ENCODE data around the gene DGKQ.
A peak's percentile ranks its signal among the peaks of the same experiment; 100 is the strongest.
"Not testable (repeated sequence)": the region's sequence is repeated elsewhere in the genome, so short reads cannot be mapped to it uniquely, and the experiment has no call there.

Gene DGKQ

DNA sequence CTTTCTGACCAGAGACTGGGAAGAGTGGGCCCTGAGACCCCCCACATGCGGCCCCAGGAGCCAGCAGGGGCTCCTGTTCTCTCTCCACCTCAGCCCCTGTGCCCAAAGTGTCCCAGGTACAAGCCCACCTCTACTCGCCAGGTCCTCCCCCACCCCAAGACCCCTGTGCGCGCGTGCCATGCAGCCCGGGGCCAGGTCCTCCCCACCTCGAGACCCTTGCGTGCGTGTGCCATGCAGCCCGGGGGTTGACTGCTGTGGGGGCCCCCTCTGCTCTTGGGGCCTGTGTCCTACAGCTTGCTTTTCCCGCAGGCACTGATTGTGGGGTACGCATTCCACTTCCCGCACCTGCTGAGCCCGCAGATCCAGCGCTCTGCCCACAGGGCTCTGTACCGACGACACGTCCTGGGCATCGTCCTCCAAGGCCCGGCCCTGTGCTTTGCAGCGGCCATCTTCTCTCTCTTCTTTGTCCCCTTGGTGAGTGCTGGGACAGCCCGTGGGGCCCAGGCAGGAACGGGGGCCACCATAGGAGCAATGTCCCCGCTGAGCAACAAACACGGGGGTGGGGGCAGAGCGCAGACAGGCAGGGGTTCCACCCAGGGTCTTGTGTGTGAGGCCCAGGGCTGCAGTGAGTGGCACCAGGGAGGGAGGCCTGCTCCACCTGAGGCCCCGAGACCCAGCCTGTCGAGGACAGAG, 20.3 kb downstream of the DGKQ start:
- no peak for DNase-seq (ENCODE audit: low read depth in 2 of 2, low spot score in 1 of 2)

GRCh38 chr4:951594-952468, 21.5 kb downstream of the DGKQ start:
- DNase-seq (ENCODE audit: low read depth in 2 of 2, low spot score in 1 of 2): no peak

DNA sequence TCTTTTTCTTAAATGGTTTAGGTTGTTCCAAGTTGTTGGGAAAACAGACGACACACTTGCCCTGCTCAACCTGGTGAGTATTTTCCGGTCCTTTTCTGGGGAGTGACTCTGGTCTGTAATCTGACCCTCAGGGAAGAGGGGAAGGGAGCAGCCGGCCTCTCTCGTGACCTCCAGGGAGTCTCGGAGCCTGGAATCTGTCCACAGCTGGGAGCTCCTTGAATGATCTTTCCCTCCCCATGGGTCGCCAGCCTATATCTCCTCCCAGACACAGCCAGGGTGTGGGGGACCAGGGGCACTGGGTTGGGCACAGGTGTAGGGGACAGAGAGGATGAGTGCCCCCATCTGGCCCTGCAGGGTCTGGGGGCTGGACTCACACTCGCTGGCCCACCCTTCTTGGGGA, 22.2 kb downstream of the DGKQ start:
- no peak for DNase-seq (ENCODE audit: low read depth in 2 of 2, low spot score in 1 of 2)

DNA sequence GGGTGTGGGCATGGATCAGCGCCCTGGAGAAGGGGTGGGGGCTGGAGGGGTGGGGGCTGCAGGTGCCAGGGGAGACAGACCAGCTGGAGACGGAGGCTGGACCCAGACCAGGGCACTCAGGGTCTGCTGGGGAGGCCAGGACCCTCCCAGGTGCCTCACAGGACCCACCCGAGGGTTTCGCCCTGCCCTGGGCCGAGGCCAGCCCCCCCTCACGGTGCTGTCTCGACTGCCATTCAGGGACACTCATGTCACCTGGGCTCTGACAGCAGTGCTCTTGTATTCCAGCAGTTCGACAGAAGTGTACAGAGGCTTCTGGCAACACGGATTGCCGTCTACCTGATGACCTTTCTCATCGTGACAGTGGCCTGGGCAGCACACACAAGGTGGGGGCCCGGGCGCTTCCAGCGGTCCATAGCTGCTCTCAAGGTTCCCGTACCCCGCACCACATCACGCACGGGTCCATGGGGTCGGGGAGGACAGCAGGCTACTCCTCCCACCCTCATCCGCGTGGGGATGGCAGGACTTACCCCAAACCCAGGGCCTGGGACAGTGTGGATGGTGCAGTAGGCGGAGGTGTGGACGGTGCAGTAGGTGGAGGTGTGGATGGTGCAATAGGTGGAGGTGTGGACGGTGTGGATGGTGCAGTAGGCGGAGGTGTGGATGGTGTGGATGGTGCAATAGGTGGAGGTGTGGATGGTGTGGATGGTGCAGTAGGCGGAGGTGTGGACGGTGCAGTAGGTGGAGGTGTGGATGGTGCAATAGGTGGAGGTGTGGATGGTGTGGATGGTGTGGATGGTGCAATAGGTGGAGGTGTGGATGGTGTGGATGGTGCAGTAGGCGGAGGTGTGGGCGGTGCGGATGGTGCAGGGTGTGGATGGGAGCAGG, 23.0 kb downstream of the DGKQ start:
- DNase-seq (ENCODE audit: low read depth in 2 of 2, low spot score in 1 of 2): no peak

GRCh38 chr4:949656-950055, 23.7 kb downstream of the DGKQ start:
- no peak for DNase-seq (ENCODE audit: low read depth in 2 of 2, low spot score in 1 of 2)

DNA sequence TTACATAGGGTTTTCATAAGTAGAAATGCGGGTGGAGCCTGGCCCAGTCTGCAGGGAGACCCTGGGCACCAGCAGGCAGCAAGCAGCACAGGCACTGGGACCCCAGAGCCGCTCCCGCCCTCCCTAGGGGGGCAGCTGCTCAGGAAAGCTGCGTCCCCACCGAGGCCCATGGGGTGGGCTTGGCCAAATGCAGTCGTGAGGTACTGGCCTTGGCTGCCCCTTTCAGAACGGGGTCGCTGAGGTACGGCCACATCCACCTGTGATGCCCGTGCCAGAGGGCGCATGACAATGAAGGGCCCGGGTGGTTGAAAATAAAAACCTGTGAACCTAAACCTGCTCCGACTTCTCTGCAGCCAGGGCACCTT, 24.5 kb downstream of the DGKQ start:
- no peak for DNase-seq (ENCODE audit: low read depth in 2 of 2, low spot score in 1 of 2)

- no peak for DNase-seq (ENCODE audit: low read depth in 2 of 2, low spot score in 1 of 2)
Measured at GRCh38 chr4:948101-948935, 25.1 kb downstream of the DGKQ start.

- DNase-seq (ENCODE audit: low read depth in 2 of 2, low spot score in 1 of 2): no peak
Measured at GRCh38 chr4:947491-947971, 25.8 kb downstream of the DGKQ start.

GRCh38 chr4:946517-947471, 26.6 kb downstream of the DGKQ start:
- no peak for DNase-seq (ENCODE audit: low read depth in 2 of 2, low spot score in 1 of 2)

DNA sequence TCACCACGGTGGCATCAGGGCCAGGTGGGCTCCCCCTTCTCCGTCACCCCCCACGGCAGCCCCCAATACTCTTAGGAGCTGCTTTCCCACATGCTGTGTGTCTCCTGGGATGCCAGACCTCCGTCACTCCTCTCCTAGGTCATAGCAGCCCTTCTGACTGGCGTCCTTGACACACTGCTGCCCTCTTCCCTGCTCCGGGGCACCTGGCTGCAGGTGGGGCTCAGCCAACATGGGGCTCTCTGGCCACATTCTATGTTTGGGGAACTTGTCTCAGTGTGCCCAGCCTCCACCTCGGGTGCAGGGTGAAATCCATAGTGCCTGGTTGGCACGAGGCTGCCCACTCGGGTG, 27.3 kb downstream of the DGKQ start:
- no peak for DNase-seq (ENCODE audit: low read depth in 2 of 2, low spot score in 1 of 2)

GRCh38 chr4:945274-946102, 27.9 kb downstream of the DGKQ start:
- no peak for DNase-seq (ENCODE audit: low read depth in 2 of 2, low spot score in 1 of 2)

DNA sequence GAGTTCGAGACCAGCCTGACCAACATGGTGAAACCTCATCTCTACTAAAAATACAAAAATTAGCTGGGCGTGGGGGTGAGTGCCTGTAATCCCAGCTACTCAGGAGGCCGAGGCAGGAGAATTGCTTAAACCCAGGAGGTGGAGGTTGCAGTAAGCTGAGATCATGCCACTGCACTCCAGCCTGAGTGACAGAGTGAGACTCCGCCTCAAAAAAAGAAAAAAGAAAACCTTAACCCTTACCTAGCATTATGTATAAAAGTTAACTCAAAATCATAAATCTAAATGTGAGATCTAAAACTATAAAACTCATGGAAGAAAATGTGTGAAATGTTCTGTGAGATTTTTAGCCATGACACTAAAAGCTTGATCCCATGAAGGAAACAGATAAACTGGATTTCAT, 33.9 kb downstream of the DGKQ start:
- DNase-seq (ENCODE audit: low read depth in 2 of 2, low spot score in 1 of 2): not testable (repeated sequence)

DNA sequence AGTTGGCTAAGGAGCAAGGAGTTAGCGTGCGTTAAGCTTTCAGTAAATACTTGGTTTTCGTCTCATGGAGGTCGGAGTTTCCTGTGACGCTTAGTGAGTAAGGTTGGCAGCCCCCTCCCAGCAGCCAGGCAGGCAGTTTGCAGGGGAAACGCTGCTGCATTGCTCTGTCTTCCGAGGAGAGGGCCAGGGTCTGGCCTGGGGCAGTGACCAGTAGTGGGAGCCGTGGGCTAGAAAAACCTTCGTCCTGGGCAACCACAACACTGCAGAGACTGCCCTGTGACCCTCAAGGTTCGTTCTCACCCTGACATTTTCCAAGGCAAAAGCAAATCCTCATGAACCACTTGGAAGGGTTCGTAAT, 40.7 kb downstream of the DGKQ start:
- no peak for DNase-seq (ENCODE audit: low read depth in 2 of 2, low spot score in 1 of 2)

DNA sequence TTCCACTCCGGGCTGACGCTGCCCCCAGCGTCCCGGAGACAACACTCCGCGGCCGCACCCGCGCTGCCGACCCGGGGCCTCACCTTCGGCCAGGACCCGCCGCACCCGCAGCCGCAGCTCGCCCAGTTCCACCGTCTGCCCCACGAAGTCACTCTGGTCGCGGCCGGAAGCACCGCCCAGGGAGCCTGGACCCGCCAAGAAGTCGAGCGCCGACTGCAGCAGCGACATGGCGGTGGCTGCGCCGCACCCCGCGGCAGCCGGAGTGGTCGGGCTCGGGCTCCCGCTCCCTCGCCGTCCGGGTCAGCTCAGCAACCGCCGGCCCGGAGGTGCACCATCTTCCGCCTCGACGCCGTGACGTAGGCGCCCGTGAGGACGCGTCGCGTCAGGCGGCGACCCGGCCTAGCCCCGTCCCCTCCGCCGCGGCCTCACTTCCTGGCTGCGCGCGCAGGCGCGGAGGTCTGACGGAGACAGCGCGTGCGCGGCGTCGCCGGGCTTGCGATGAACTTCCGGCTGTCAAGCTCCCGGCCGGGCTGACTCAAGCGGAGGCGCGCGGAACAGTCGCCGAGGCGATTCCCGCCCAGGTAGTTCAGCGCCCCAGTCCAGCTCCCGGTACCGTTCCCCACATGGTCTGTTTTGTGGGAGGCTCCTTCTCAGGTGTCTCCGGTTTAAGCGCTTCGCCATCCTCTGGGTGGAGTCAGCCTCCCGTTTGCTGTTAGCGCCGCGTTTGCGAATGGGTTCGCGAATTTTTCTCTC, 41.2 kb downstream of the DGKQ start, which contains the start of the genes GAK and TMEM175:
Gene GAK, minus strand, starts transcription at position 357 of the 753 bp plus-strand sequence. Its CDS starts 129 bp downstream, at position 228.
Gene TMEM175, plus strand, starts transcription at position 501 of the 753 bp plus-strand sequence. CDS start 15,280 bp downstream, outside the sequence.
- peak; percentile 84 to 92 for DNase-seq (ENCODE audit: low read depth in 2 of 2, low spot score in 1 of 2)

GRCh38 chr4:931194-931959, 42.0 kb downstream of the DGKQ start:
- DNase-seq (ENCODE audit: low read depth in 2 of 2, low spot score in 1 of 2): no peak

- DNase-seq (ENCODE audit: low read depth in 2 of 2, low spot score in 1 of 2): no peak
Measured at GRCh38 chr4:930827-931193, 42.6 kb downstream of the DGKQ start.

- no peak for DNase-seq (ENCODE audit: low read depth in 2 of 2, low spot score in 1 of 2)
Measured at GRCh38 chr4:930028-930551, 43.3 kb downstream of the DGKQ start.
